WTC11 (cell line): ENCODE results near the gene SDS. TPM values are rescaled to one million over a fixed set of nuclear protein-coding genes. Genes with fewer than 3 reads are reported as not detected.

ENCODE experiments used
- ATAC-seq: fragments of 200-7000 bp; cut with Tn5 transposase; 2 replicates; pipeline ENCODE4 v1.10.0; 2021; ENCODE audit warnings: mild to moderate bottlenecking, moderate library complexity
- CTCF ChIA-PET: fragments of 300-600 bp; sonication (Branson Sonifier 250); formaldehyde crosslinking; loops from one replicate; lab custom pipeline; 2021; ENCODE audit warnings: antibody characterized with exemption; lab: Charles Lee
- POLR2A ChIA-PET: fragments of 350-600 bp; sonication (Branson Sonifier 250); formaldehyde crosslinking; loops from one replicate; lab custom pipeline; 2021; ENCODE audit warnings: antibody characterized with exemption; lab: Charles Lee
- DNase-seq: peaks from one replicate; pipeline ENCODE4 v3.0.0; 2021; ENCODE audit warnings: low spot score
- H3K27ac Mint-ChIP-seq: 2 replicates; pipeline ENCODE4 v1.8.0; 2021; ENCODE audit warnings: mixed read lengths
- H3K27me3 Mint-ChIP-seq: 2 replicates; pipeline ENCODE4 v1.8.0; 2021; ENCODE audit warnings: low read depth, mild to moderate bottlenecking, moderate library complexity, mixed read lengths
- H3K36me3 Mint-ChIP-seq: 2 replicates; pipeline ENCODE4 v1.8.0; 2021; ENCODE audit warnings: mixed read lengths
- H3K4me1 Mint-ChIP-seq: 2 replicates; pipeline ENCODE4 v1.8.0; 2022; ENCODE audit warnings: mixed read lengths
- H3K4me3 Mint-ChIP-seq: 2 replicates; pipeline ENCODE4 v1.8.0; 2021; ENCODE audit warnings: mild to moderate bottlenecking, moderate library complexity, mixed read lengths
- H3K9me3 Mint-ChIP-seq: 2 replicates; pipeline ENCODE4 v1.8.0; 2021; ENCODE audit warnings: mixed read lengths
- CREM ChIP-seq: sonication (generic); formaldehyde crosslinking; IDR thresholded peaks from 2 replicates; pipeline ENCODE4 v1.8.1; 2022; ENCODE audit warnings: mild to moderate bottlenecking, missing genetic modification reagents, moderate library complexity
- CTCF ChIP-seq: fragments of 200-600 bp; IDR thresholded peaks from 2 replicates; pipeline ENCODE4 v1.8.0; 2022; ENCODE audit warnings: antibody characterized with exemption
- E2F5 ChIP-seq: sonication (generic); formaldehyde crosslinking; IDR thresholded peaks from 2 replicates; pipeline ENCODE4 v1.8.1; 2022; ENCODE audit warnings: mild to moderate bottlenecking, moderate library complexity, missing genetic modification reagents
- EMX1 ChIP-seq: fragments of 250-450 bp; sonication (Bioruptor Pico); IDR thresholded peaks from 2 replicates; pipeline ENCODE4 v1.8.0; 2021; ENCODE audit warnings: mild to moderate bottlenecking
- ESRRA ChIP-seq: sonication (generic); formaldehyde crosslinking; IDR thresholded peaks from 2 replicates; pipeline ENCODE4 v1.8.1; 2022; ENCODE audit warnings: mild to moderate bottlenecking, missing genetic modification reagents, borderline replicate concordance
- FOXJ3 ChIP-seq: sonication (generic); formaldehyde crosslinking; IDR thresholded peaks from 2 replicates; pipeline ENCODE4 v1.9.0; 2021; ENCODE audit warnings: missing genetic modification reagents, mild to moderate bottlenecking, borderline replicate concordance
- FOXK1 ChIP-seq: sonication (generic); formaldehyde crosslinking; IDR thresholded peaks from 2 replicates; pipeline ENCODE4 v1.8.0; 2022; ENCODE audit warnings: mild to moderate bottlenecking, moderate library complexity, missing genetic modification reagents
- GABPB1 ChIP-seq: sonication (generic); formaldehyde crosslinking; IDR thresholded peaks from 2 replicates; pipeline ENCODE4 v1.8.1; 2023; ENCODE audit warnings: mild to moderate bottlenecking, missing genetic modification reagents
- GTF2I ChIP-seq: fragments of 250-450 bp; sonication (Bioruptor Pico); conservative IDR thresholded peaks from 2 replicates; pipeline ENCODE4 v1.4.0; 2021; ENCODE audit warnings: mild to moderate bottlenecking
- IRF2 ChIP-seq: sonication (generic); formaldehyde crosslinking; IDR thresholded peaks from 2 replicates; pipeline ENCODE4 v1.8.0; 2022; ENCODE audit warnings: low read depth, missing genetic modification reagents, borderline replicate concordance
- JUN ChIP-seq: sonication (generic); formaldehyde crosslinking; IDR thresholded peaks from 2 replicates; pipeline ENCODE4 v1.8.0; 2023; ENCODE audit warnings: mild to moderate bottlenecking, missing genetic modification reagents
- MLX ChIP-seq: sonication (generic); formaldehyde crosslinking; IDR thresholded peaks from 2 replicates; pipeline ENCODE4 v1.8.1; 2023; ENCODE audit warnings: mild to moderate bottlenecking, missing genetic modification reagents, moderate library complexity
- NFATC4 ChIP-seq: fragments of 250-450 bp; sonication (Bioruptor Pico); IDR thresholded peaks from 2 replicates; pipeline ENCODE4 v1.9.0; 2021; ENCODE audit warnings: mild to moderate bottlenecking
- NFYB ChIP-seq: sonication (generic); formaldehyde crosslinking; conservative IDR thresholded peaks from 2 replicates; pipeline ENCODE4 v1.8.0; 2022; ENCODE audit warnings: low read depth, missing genetic modification reagents
- OVOL2 ChIP-seq: fragments of 250-450 bp; sonication (Bioruptor Pico); IDR thresholded peaks from 2 replicates; pipeline ENCODE4 v1.9.0; 2021; ENCODE audit warnings: mild to moderate bottlenecking, borderline replicate concordance
- RELA ChIP-seq: sonication (generic); formaldehyde crosslinking; IDR thresholded peaks from 2 replicates; pipeline ENCODE4 v1.8.1; 2022; ENCODE audit warnings: missing genetic modification reagents, mild to moderate bottlenecking, borderline replicate concordance
- SMAD3 ChIP-seq: sonication (generic); formaldehyde crosslinking; IDR thresholded peaks from 2 replicates; pipeline ENCODE4 v1.8.0; 2022; ENCODE audit warnings: missing genetic modification reagents, mild to moderate bottlenecking, borderline replicate concordance
- SOX15 ChIP-seq: fragments of 250-450 bp; sonication (Bioruptor Pico); IDR thresholded peaks from 2 replicates; pipeline ENCODE4 v1.9.0; 2021; ENCODE audit warnings: mild to moderate bottlenecking
- TEAD4 ChIP-seq: sonication (generic); formaldehyde crosslinking; IDR thresholded peaks from 2 replicates; pipeline ENCODE4 v1.8.0; 2022; ENCODE audit warnings: mild to moderate bottlenecking, missing genetic modification reagents
- TP53 ChIP-seq: sonication (generic); formaldehyde crosslinking; IDR thresholded peaks from 2 replicates; pipeline ENCODE4 v1.8.1; 2023; ENCODE audit warnings: mild to moderate bottlenecking, missing genetic modification reagents
- USF2 ChIP-seq: sonication (generic); formaldehyde crosslinking; IDR thresholded peaks from 2 replicates; pipeline ENCODE4 v1.8.1; 2023; ENCODE audit warnings: mild to moderate bottlenecking, missing genetic modification reagents, moderate library complexity
- ZNF232 ChIP-seq: sonication (generic); formaldehyde crosslinking; IDR thresholded peaks from 2 replicates; pipeline ENCODE4 v1.8.0; 2022; ENCODE audit warnings: mild to moderate bottlenecking, missing genetic modification reagents
- ZNF425 ChIP-seq: fragments of 250-450 bp; sonication (Bioruptor Pico); conservative IDR thresholded peaks from 2 replicates; pipeline ENCODE4 v1.9.0; 2021; ENCODE audit warnings: mild to moderate bottlenecking
- ZNF512 ChIP-seq: sonication (generic); formaldehyde crosslinking; IDR thresholded peaks from 2 replicates; pipeline ENCODE4 v1.8.1; 2022; ENCODE audit warnings: missing genetic modification reagents, borderline replicate concordance
- total RNA-seq: library from RNA; stranded (reverse); gene quantifications from 3 replicates; pipeline ENCODE4 v1.2.3, GENCODE V29; 2021

SDS gene
- total RNA-seq, 1 experiment from 2014 or later, result 0.31 TPM

- no peak for TF ChIP-seq IRF2 (CRISPR knock-in tag)
Measured at GRCh38 chr12:113409462-113410124, 5.9 kb upstream of the SDS start (continued).

- Mint-ChIP-seq H3K9me3 (no peaks in the 10 kb centered on the region), H3K27me3 (no peaks in the 10 kb centered on the region), H3K4me1 (peaks cover 21% of the 10 kb centered on the region), H3K27ac (no peak overlapping the region), H3K4me3 (no peak overlapping the region), H3K36me3 (no peaks in the 10 kb centered on the region)
- ATAC-seq (no peak), DNase-seq (no peak)
- POLR2A ChIA-PET, result no interaction called here
- TF ChIP-seq ZNF232 (CRISPR knock-in tag), result no peak
- no peak for TF ChIP-seq GABPB1
- no peak for TF ChIP-seq FOXK1 (CRISPR knock-in tag)
- no peak for TF ChIP-seq JUN
- no peak for TF ChIP-seq ESRRA
- CTCF ChIA-PET, result interaction anchor here (3.2 kb wide), 1 partner anchor 17 kb away, joined by 19 read pairs; no protein-coding TSS in a partner anchor
Measured at GRCh38 chr12:113408756-113409298, 5.1 kb upstream of the SDS start.

- Mint-ChIP-seq H3K27me3 (no peaks in the 10 kb centered on the region), H3K4me3 (no peak overlapping the region), H3K4me1 (peaks cover 22% of the 10 kb centered on the region), H3K9me3 (no peaks in the 10 kb centered on the region), H3K36me3 (no peaks in the 10 kb centered on the region), H3K27ac (no peak overlapping the region)
- no peak for TF ChIP-seq GTF2I (CRISPR knock-in tag)
- TF ChIP-seq MLX (CRISPR knock-in tag), result no peak
- TF ChIP-seq TP53 (CRISPR knock-in tag), result no peak
- TF ChIP-seq E2F5 (CRISPR knock-in tag), result no peak
- no peak for TF ChIP-seq FOXJ3 (CRISPR knock-in tag)
- no peak for TF ChIP-seq SMAD3 (CRISPR knock-in tag)
- TF ChIP-seq OVOL2 (CRISPR knock-in tag), result no peak
- no peak for TF ChIP-seq EMX1 (CRISPR knock-in tag)
- TF ChIP-seq CREM, result no peak
- no peak for TF ChIP-seq NFYB (CRISPR knock-in tag)
- no peak for TF ChIP-seq RELA (CRISPR knock-in tag)
- no peak for TF ChIP-seq ZNF425 (CRISPR knock-in tag)
- TF ChIP-seq SOX15 (CRISPR knock-in tag), result no peak
- TF ChIP-seq NFATC4 (CRISPR knock-in tag), result no peak
- TF ChIP-seq CTCF, result no peak
- no peak for TF ChIP-seq ZNF232 (CRISPR knock-in tag)
- TF ChIP-seq USF2, result no peak
- no peak for TF ChIP-seq ZNF512
- TF ChIP-seq TEAD4, result no peak
- DNase-seq (no peak), ATAC-seq (no peak)
- POLR2A ChIA-PET, result no interaction called here
- CTCF ChIA-PET, result interaction anchor here (5.4 kb wide), 1 partner anchor 17 kb away, joined by 41 read pairs; no protein-coding TSS in a partner anchor
Measured at GRCh38 chr12:113407931-113408600, 4.4 kb upstream of the SDS start.
